Left ventricle myocardium superior (tissue), 1 donor: ENCODE data around the gene SH3RF3. TPM values are rescaled to one million over a fixed set of nuclear protein-coding genes. Genes with fewer than 3 reads are reported as not detected.
"Not testable (repeated sequence)": the region's sequence is repeated elsewhere in the genome, so short reads cannot be mapped to it uniquely, and the experiment has no call there.

ENCODE experiments used
- ATAC-seq: fragments of 200-7000 bp; cut with Tn5 transposase; one replicate; pipeline ENCODE4 v1.9.1; 2020; ENCODE audit warnings: mild to moderate bottlenecking, moderate library complexity
- DNase-seq: peaks from one replicate; pipeline ENCODE4 v3.0.0-alpha.2; 2020
- intact Hi-C: fragments of 100-400 bp; cut with micrococcal nuclease; formaldehyde crosslinking; loops from one replicate; pipeline ENCODE4 v1.11.0; 2022
- microRNA-seq: library from miRNA; unstranded; fragments of <30 nt; microRNA quantifications from one replicate; pipeline ENCODE4 v1.2.0, GENCODE V29; 2020; ENCODE audit warnings: borderline number of aligned reads
- total RNA-seq: library from RNA; stranded (reverse); fragmentation: NEBNext Ultra II Directional; extraction: Animal tissue kit (Norgen Biotek cat#: 25700); gene quantifications from one replicate; pipeline ENCODE4 v1.2.1, GENCODE V29; 2021
- donor health status: DM: no; HTN: yes; CAD: no; lungs with severe emphysema.

Gene SH3RF3
- total RNA-seq, 1 donor from 2014 or later = 7.4 TPM

GRCh38 chr2:109531896-109532727, 403.1 kb downstream of the SH3RF3 start:
- intact Hi-C loops = no loop called here
- DNase-seq (no peak), ATAC-seq (no peak)

GRCh38 chr2:109532728-109533076, 403.7 kb downstream of the SH3RF3 start:
- DNase-seq (no peak), ATAC-seq (no peak)
- intact Hi-C loops = no loop called here

DNA sequence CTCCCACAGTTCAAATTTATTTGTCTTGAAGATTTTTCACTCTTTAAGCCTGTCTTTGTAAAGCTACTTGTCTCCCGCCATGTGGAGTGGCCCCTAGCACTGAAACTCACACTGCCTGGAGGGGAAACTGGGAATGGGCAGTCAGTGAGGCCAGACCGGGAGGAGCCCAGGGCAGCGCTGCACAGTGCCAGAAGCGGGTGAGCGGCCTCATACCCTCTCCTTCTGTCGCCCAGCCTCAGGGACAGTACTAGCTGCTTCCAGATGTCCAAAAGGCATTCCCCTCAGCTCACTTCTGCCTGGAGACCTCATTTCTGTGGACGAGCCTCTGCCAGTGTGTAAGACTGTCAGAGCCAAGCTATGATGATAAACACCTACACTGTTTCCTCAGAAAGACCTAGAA, 404.8 kb downstream of the SH3RF3 start:
- ATAC-seq = no peak
- no peak for DNase-seq

DNA sequence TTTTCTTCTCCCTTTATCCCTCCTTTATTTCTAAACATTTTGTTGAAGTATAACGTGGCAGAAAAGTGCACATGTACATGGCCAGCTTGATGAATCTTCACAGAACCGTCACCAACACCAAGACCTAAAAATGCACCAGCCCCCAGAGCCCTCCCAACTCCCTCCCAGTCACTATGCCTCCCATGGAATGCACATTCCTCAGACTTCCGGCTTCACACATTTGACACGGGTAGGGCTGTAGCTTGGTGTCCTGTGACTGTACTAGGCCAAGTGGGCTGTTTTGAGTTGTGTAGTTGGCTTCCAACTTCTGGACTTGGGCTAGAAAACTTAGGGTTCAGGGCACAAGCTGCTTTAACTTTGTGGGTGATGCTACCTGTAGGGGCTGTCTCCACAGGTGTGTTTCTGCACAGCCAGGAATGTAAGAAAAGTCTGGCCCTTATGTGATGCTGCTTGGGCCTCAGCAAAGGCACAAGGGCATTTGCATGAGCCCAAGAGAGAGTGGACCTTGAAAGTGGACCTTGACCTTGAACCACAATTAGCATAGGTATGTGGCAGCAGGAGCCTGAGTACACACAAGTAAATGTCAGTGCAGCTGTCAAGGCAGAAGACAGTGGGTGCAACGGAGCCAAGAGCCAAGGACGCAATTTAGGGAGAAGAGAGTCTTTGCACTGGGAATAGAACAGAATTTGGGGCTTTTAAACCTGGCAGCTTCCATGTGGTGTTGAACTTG, 406.4 kb downstream of the SH3RF3 start:
- DNase-seq (no peak), ATAC-seq (no peak)
- intact Hi-C loops = no loop called here

More for the DNA sequence above, 404.8 kb downstream of the SH3RF3 start:
- intact Hi-C loops = no loop called here

DNA sequence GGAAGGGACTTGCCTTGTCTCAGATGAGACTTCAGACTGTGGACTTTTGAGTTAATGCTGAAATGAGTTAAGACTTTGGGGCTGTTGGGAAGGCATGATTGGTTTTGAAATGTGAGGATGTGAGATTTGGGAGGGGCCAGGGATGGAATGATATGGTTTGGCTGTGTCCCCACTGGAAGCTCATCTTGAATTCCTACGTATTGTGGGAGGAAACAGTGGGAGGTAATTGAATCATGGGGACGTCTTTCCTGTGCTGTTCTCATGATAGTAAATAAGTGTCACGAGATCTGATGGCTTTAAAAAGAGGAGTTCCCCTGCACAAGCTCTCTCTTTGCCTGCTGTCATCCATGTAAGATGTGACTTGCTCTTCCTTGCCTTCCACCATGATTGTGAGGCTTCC, 407.6 kb downstream of the SH3RF3 start:
- DNase-seq, intact Hi-C loops, ATAC-seq: not testable (repeated sequence)

DNA sequence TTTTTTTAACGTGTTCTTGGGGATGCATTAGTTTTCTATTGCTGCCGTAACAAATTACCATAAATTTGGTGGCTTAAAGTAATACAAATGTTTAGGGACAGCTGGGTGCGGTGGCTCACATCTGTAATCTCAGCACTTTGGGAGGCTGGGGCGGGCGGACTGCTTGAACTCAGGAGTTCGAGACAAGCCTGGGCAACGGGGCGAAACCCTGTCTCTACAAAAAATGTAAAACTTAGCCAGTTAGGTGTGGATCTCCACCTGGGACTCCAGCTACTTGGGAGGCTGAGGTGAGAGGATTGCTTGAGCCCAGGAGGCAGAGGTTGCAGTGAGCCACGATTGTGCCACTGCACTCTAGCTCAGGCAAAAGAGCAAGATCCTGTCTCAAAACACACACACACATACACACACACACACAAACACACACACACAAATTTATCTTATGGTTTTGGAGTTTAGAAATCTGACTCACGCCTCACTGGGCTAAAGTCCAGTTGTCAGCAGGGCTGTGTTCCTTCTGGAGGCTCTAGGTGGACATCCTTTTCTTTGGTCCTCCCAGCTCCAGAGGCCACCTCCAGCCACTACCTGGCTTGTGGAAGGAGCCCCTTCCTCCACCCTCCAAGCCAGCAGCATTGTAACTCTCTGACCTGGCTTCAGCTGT, 408.7 kb downstream of the SH3RF3 start:
- no peak for DNase-seq
- intact Hi-C loops = no loop called here
- ATAC-seq = no peak

DNA sequence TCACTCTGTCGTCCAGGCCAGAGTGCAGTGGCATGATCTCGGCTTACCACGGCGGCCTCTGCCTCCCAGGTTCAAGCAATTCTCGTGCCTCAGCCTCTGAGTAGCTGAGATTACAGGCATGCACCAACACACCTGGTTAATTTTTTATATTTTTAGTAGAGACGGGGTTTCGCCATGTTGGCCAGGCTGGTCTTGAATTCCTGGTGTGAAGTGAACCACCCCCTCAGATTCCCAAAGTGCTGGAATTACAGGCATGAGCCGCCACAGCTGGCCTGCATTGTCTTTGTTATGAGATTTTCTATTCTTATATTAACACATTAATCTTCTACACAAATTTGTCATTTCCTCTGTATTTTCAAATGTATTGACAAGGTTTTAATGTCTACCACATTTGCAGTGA, 409.5 kb downstream of the SH3RF3 start:
- intact Hi-C loops = no loop called here
- ATAC-seq = no peak
- DNase-seq = no peak

GRCh38 chr2:109542384-109542783, 413.4 kb downstream of the SH3RF3 start:
- DNase-seq (no peak), ATAC-seq (peak; percentile 75)
- intact Hi-C loops = no loop called here

DNA sequence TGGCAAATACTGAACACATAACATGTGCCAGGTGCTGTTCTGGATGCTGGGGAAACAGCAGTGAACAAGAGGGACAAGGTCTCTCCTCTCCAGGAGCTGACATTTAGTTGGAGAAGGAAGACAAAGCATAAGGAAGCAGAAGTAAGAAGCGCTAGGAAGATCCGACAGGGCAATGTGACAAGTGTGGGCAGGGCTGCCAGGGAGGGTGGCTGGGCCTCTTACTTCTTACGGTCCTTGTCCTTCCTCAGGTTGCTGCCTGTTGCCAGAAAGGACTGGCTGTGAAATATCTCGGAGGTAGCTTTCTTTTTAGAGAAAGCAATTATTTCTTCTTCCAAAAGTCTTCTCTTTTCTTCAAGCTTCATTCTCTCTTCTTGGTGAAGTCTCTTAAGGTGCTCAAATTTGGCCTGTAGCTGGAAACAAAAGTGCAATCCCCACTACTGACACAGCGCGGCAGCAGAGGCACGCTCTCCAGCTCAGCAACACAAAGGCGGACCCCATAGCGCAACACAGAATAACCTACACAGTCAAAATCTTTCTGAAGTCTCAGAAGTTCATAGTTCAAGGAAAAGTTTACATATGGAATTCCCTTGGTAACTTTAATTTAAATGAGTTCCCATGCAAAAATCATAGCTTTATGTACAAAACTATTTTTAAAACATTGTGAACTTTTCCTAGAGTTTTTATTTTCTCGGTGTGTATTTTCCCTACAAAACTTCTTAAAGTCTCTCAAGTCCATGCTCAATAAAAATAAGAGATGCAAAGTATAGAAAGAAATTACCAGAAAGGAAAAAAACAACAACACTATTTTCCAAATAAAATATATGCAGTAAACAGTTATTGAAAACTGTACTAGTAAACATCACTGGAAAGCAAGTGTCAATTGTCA, 417.1 kb downstream of the SH3RF3 start:
- peak; percentile 78 for DNase-seq
- peak; percentile 90 for ATAC-seq
- intact Hi-C loops = loop anchor here (5.0 kb wide), 1 partner anchor 176 kb away; no protein-coding TSS in a partner anchor

GRCh38 chr2:109547280-109547679, 418.3 kb downstream of the SH3RF3 start:
- ATAC-seq = no peak
- intact Hi-C loops = loop anchor here (5.0 kb wide), 1 partner anchor 175 kb away; no protein-coding TSS in a partner anchor
- DNase-seq = no peak

GRCh38 chr2:109549016-109549590, 420.1 kb downstream of the SH3RF3 start:
- ATAC-seq = no peak
- intact Hi-C loops = loop anchor here (5.0 kb wide), 1 partner anchor 173 kb away; no protein-coding TSS in a partner anchor
- DNase-seq = no peak

Small RNA genes within 50 kb of the gene (microRNA-seq; reads per million reads assigned to microRNA genes)
- gene MIR4265 (not detected), gene MIR4266 (not detected)

Other genes starting within 250 kb of the SH3RF3 start
- not detected for gene EDAR, start 140.0 kb upstream of the SH3RF3 start, total RNA-seq